ENCODE results near the gene MYL1. TPM values are rescaled to one million over a fixed set of nuclear protein-coding genes. Genes with fewer than 3 reads are reported as not detected.

Gene MYL1
- total RNA-seq, 1 donor from 2014 or later, result 11.1 TPM

- no peak for DNase-seq (ENCODE audit: low read depth)
- Histone ChIP-seq H3K79me2 (ENCODE audit: insufficient read depth, low read length) (no peaks in the 10 kb centered on the region), H3K27me3 (ENCODE audit: insufficient read depth, low read length) (no peaks in the 10 kb centered on the region), H3K4me1 (ENCODE audit: insufficient read depth, low read length) (no peaks in the 10 kb centered on the region), H3K4me2 (ENCODE audit: low read length) (no peak overlapping the region), H4K20me1 (ENCODE audit: insufficient read depth, low read length) (no peaks in the 10 kb centered on the region), H3K9ac (ENCODE audit: low read length) (no peak overlapping the region), H2AFZ (ENCODE audit: low read depth, low read length) (no peak overlapping the region), H3K9me3 (ENCODE audit: insufficient read depth, low read depth, low read length) (no peaks in the 10 kb centered on the region), H3K27ac (ENCODE audit: low read depth, low read length) (no peak overlapping the region), H3K36me3 (ENCODE audit: insufficient read depth, low read length) (no peaks in the 10 kb centered on the region), H3K4me3 (ENCODE audit: insufficient read depth, low read depth, low read length) (no peak overlapping the region)
- H3K27ac Mint-ChIP-seq (ENCODE audit: unreplicated experiment), result no peak overlapping the region
- H3K4me3 Mint-ChIP-seq (ENCODE audit: unreplicated experiment), result no peak overlapping the region
- no peaks in the 10 kb centered on the region for H3K36me3 Mint-ChIP-seq (ENCODE audit: low read depth, unreplicated experiment)
- no peak for TF ChIP-seq CTCF (IDR thresholded peaks at IDR 0.05; ENCODE audit: insufficient read depth, low read depth, low read length)
- no peak for TF ChIP-seq EZH2 (IDR thresholded peaks at IDR 0.05; ENCODE audit: insufficient read depth, low read length)
- H3K27me3 Mint-ChIP-seq (ENCODE audit: low read depth, unreplicated experiment), result peaks cover 12% of the 10 kb centered on the region
- FAIRE-seq, result no peak
- no peaks in the 10 kb centered on the region for H3K4me1 Mint-ChIP-seq (ENCODE audit: low read depth, unreplicated experiment)
- H3K9me3 Mint-ChIP-seq (ENCODE audit: unreplicated experiment), result peaks cover 2% of the 10 kb centered on the region
Observed at GRCh38 chr2:210262036-210262435, 52.9 kb downstream of the MYL1 start.

GRCh38 chr2:210259687-210260086, 55.3 kb downstream of the MYL1 start:
- no peaks in the 10 kb centered on the region for H3K27me3 ChIP-seq (ENCODE audit: insufficient read depth, low read length)
- H3K9me3 Mint-ChIP-seq (ENCODE audit: unreplicated experiment), result peaks cover 3% of the 10 kb centered on the region
- no peak overlapping the region for H3K27ac ChIP-seq (ENCODE audit: low read depth, low read length)
- H3K4me1 Mint-ChIP-seq (ENCODE audit: low read depth, unreplicated experiment), result no peaks in the 10 kb centered on the region
- H3K9me3 ChIP-seq (ENCODE audit: insufficient read depth, low read depth, low read length), result no peaks in the 10 kb centered on the region
- H3K4me3 ChIP-seq (ENCODE audit: insufficient read depth, low read depth, low read length), result no peak overlapping the region
- no peaks in the 10 kb centered on the region for H3K79me2 ChIP-seq (ENCODE audit: insufficient read depth, low read length)
- DNase-seq (ENCODE audit: low read depth) (no peak), FAIRE-seq (no peak)
- H3K27me3 Mint-ChIP-seq (ENCODE audit: low read depth, unreplicated experiment), result no peaks in the 10 kb centered on the region
- H3K27ac Mint-ChIP-seq (ENCODE audit: unreplicated experiment), result no peak overlapping the region
- H3K36me3 Mint-ChIP-seq (ENCODE audit: low read depth, unreplicated experiment), result no peaks in the 10 kb centered on the region
- H2AFZ ChIP-seq (ENCODE audit: low read depth, low read length), result no peak overlapping the region
- TF ChIP-seq CTCF (IDR thresholded peaks at IDR 0.05; ENCODE audit: insufficient read depth, low read depth, low read length) (no peak), EZH2 (IDR thresholded peaks at IDR 0.05; ENCODE audit: insufficient read depth, low read length) (no peak)
- no peak overlapping the region for H3K4me2 ChIP-seq (ENCODE audit: low read length)
- no peaks in the 10 kb centered on the region for H3K36me3 ChIP-seq (ENCODE audit: insufficient read depth, low read length)
- H3K9ac ChIP-seq (ENCODE audit: low read length), result no peak overlapping the region
- H4K20me1 ChIP-seq (ENCODE audit: insufficient read depth, low read length), result no peaks in the 10 kb centered on the region
- no peaks in the 10 kb centered on the region for H3K4me1 ChIP-seq (ENCODE audit: insufficient read depth, low read length)
- H3K4me3 Mint-ChIP-seq (ENCODE audit: unreplicated experiment), result no peak overlapping the region

- Mint-ChIP-seq H3K36me3 (ENCODE audit: low read depth, unreplicated experiment) (no peaks in the 10 kb centered on the region), H3K27ac (ENCODE audit: unreplicated experiment) (no peak overlapping the region), H3K9me3 (ENCODE audit: unreplicated experiment) (peaks cover 3% of the 10 kb centered on the region), H3K27me3 (ENCODE audit: low read depth, unreplicated experiment) (no peaks in the 10 kb centered on the region), H3K4me3 (ENCODE audit: unreplicated experiment) (no peak overlapping the region), H3K4me1 (ENCODE audit: low read depth, unreplicated experiment) (peaks cover 7% of the 10 kb centered on the region)
- TF ChIP-seq CTCF (IDR thresholded peaks at IDR 0.05; ENCODE audit: insufficient read depth, low read depth, low read length) (no peak), EZH2 (IDR thresholded peaks at IDR 0.05; ENCODE audit: insufficient read depth, low read length) (no peak)
- Histone ChIP-seq H3K4me1 (ENCODE audit: insufficient read depth, low read length) (no peaks in the 10 kb centered on the region), H3K4me3 (ENCODE audit: insufficient read depth, low read depth, low read length) (no peak overlapping the region), H3K79me2 (ENCODE audit: insufficient read depth, low read length) (no peaks in the 10 kb centered on the region), H3K27me3 (ENCODE audit: insufficient read depth, low read length) (no peaks in the 10 kb centered on the region), H3K36me3 (ENCODE audit: insufficient read depth, low read length) (no peaks in the 10 kb centered on the region), H2AFZ (ENCODE audit: low read depth, low read length) (no peak overlapping the region), H3K27ac (ENCODE audit: low read depth, low read length) (no peak overlapping the region), H3K9me3 (ENCODE audit: insufficient read depth, low read depth, low read length) (no peaks in the 10 kb centered on the region), H4K20me1 (ENCODE audit: insufficient read depth, low read length) (no peaks in the 10 kb centered on the region), H3K9ac (ENCODE audit: low read length) (no peak overlapping the region), H3K4me2 (ENCODE audit: low read length) (no peak overlapping the region)
- no peak for DNase-seq (ENCODE audit: low read depth)
- FAIRE-seq, result no peak
Observed at GRCh38 chr2:210252699-210253606, 62.0 kb downstream of the MYL1 start.

All from astrocyte (in vitro differentiated cells and primary cell).